Stimulated activated CD4-positive, alpha-beta T cell treated with anti-CD3 and anti-CD28 coated beads, Interleukin-1b, Interleukin-23, amount 100 ng/mL, for 1 hour (primary cell): ENCODE measurements around the gene TMEM200A.

ENCODE experiments used
- DNase-seq, 2 donors: peaks; one replicate each; pipeline ENCODE4 v3.0.0-alpha.2; 2020; ENCODE audit warnings: low read depth in 2 of 2

The TMEM200A gene

GRCh38 chr6:130489514-130489913 is 123.7 kb downstream of the TMEM200A start:
- no peak for DNase-seq
